A549 (cell line): ENCODE results near the gene CENPE.

ENCODE experiments used
- BHLHE40 ChIP-seq: IDR thresholded peaks from 2 replicates; pipeline ENCODE4 v1.6.1; 2012; ENCODE audit warnings: low read depth, low read length, inconsistent platforms
- CEBPB ChIP-seq, 2 experiments: fragments of >200 bp in 1 of 2; sonication (Bioruptor Twin) in 1 of 2; formaldehyde crosslinking in 1 of 2; IDR thresholded peaks; 2 replicates each; pipeline ENCODE4 v1.6.1; 2012 to 2016
- POLR2A ChIP-seq: IDR thresholded peaks from 2 replicates; pipeline ENCODE4 v1.6.1; 2012; ENCODE audit warnings: mild to moderate bottlenecking, low read length
- TF ChIP-seq, protein P1 (sequence below): fragments of >200 bp; sonication (Bioruptor Twin); formaldehyde crosslinking; IDR thresholded peaks from 3 replicates; pipeline ENCODE4 v1.5.1; 2016
- TF ChIP-seq, protein P2 (sequence below): fragments of 200-600 bp; sonication (generic); IDR thresholded peaks from 2 replicates; pipeline ENCODE4 v1.6.1; 2016; ENCODE audit warnings: antibody characterized with exemption, mild to moderate bottlenecking, moderate library complexity
- TF ChIP-seq, protein P3 (sequence below): fragments of 250-450 bp; sonication (Bioruptor Pico); IDR thresholded peaks from 2 replicates; pipeline ENCODE4 v1.5.0; 2021; ENCODE audit warnings: mild to moderate bottlenecking, moderate library complexity, borderline replicate concordance
- TF ChIP-seq, protein P4 (sequence below): IDR thresholded peaks from 2 replicates; pipeline ENCODE4 v1.6.1; 2012

DNA sequence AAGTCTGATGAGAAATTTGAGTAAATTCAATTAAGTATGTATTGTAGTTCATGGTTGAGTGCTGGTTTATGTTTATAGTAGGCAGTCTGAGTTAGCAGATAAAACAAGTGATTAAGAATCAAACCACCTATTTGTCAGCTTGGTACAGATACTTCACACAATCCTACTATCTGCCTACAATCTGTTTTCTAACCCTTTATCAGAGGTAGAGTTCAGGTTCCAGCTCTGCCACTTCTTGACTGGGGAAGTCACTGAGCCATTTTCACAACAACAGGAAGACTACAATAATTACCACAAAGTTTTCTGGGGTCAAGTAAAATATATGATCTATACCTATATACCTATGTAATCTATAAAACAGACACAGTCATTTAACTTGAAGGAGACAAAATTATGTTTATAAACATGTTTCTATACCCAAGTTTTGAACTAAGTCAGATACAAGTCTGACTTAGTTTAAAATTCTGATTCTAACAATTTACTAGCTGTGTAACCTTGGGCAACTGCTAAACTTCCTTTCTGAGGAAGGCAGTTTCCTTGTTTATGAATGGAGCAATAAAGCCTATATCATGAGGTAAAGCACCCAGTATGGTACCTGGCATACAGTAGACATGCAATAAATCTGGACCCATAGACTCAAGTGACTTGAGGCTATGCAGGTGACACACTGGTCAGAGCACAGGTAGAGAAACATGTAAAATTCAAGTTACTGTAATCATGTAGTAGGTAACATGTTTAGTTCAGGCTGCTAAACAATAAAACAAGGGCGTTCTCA lies 61.3 kb downstream of the CENPE start:
- no peak for TF ChIP-seq CEBPB (IDR thresholded peaks at IDR 0.05)
- TF ChIP-seq, protein P1, sequence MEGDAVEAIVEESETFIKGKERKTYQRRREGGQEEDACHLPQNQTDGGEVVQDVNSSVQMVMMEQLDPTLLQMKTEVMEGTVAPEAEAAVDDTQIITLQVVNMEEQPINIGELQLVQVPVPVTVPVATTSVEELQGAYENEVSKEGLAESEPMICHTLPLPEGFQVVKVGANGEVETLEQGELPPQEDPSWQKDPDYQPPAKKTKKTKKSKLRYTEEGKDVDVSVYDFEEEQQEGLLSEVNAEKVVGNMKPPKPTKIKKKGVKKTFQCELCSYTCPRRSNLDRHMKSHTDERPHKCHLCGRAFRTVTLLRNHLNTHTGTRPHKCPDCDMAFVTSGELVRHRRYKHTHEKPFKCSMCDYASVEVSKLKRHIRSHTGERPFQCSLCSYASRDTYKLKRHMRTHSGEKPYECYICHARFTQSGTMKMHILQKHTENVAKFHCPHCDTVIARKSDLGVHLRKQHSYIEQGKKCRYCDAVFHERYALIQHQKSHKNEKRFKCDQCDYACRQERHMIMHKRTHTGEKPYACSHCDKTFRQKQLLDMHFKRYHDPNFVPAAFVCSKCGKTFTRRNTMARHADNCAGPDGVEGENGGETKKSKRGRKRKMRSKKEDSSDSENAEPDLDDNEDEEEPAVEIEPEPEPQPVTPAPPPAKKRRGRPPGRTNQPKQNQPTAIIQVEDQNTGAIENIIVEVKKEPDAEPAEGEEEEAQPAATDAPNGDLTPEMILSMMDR, result no peak
- TF ChIP-seq, protein P2, sequence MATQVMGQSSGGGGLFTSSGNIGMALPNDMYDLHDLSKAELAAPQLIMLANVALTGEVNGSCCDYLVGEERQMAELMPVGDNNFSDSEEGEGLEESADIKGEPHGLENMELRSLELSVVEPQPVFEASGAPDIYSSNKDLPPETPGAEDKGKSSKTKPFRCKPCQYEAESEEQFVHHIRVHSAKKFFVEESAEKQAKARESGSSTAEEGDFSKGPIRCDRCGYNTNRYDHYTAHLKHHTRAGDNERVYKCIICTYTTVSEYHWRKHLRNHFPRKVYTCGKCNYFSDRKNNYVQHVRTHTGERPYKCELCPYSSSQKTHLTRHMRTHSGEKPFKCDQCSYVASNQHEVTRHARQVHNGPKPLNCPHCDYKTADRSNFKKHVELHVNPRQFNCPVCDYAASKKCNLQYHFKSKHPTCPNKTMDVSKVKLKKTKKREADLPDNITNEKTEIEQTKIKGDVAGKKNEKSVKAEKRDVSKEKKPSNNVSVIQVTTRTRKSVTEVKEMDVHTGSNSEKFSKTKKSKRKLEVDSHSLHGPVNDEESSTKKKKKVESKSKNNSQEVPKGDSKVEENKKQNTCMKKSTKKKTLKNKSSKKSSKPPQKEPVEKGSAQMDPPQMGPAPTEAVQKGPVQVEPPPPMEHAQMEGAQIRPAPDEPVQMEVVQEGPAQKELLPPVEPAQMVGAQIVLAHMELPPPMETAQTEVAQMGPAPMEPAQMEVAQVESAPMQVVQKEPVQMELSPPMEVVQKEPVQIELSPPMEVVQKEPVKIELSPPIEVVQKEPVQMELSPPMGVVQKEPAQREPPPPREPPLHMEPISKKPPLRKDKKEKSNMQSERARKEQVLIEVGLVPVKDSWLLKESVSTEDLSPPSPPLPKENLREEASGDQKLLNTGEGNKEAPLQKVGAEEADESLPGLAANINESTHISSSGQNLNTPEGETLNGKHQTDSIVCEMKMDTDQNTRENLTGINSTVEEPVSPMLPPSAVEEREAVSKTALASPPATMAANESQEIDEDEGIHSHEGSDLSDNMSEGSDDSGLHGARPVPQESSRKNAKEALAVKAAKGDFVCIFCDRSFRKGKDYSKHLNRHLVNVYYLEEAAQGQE, result no peak
- TF ChIP-seq, protein P3, sequence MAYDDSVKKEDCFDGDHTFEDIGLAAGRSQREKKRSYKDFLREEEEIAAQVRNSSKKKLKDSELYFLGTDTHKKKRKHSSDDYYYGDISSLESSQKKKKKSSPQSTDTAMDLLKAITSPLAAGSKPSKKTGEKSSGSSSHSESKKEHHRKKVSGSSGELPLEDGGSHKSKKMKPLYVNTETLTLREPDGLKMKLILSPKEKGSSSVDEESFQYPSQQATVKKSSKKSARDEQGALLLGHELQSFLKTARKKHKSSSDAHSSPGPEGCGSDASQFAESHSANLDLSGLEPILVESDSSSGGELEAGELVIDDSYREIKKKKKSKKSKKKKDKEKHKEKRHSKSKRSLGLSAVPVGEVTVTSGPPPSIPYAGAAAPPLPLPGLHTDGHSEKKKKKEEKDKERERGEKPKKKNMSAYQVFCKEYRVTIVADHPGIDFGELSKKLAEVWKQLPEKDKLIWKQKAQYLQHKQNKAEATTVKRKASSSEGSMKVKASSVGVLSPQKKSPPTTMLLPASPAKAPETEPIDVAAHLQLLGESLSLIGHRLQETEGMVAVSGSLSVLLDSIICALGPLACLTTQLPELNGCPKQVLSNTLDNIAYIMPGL (CRISPR knock-in tag), result no peak
- TF ChIP-seq POLR2A, result no peak
- TF ChIP-seq BHLHE40, result no peak
- TF ChIP-seq, protein P4, sequence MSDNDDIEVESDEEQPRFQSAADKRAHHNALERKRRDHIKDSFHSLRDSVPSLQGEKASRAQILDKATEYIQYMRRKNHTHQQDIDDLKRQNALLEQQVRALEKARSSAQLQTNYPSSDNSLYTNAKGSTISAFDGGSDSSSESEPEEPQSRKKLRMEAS, result no peak
